Measurements from ENCODE around the gene ISOC1. TPM values are rescaled to one million over a fixed set of nuclear protein-coding genes. Genes with fewer than 3 reads are reported as not detected.

ISOC1 gene
- total and polyA plus RNA-seq, 2 donors (not counting 1 experiment from before 2014, with no cell fraction given), result 7.5 to 10.6 TPM

- CTCF ChIA-PET, result no interaction called here
- H3K27me3 ChIP-seq (replicated peaks in 1 of 4; ENCODE audit: control extremely low read depth in 1 of 4, control insufficient read depth in 3 of 4, insufficient read depth in 4 of 4, low read length in 3 of 4), result no peaks in the 10 kb centered on the region
- no peaks in the 10 kb centered on the region for H4K20me1 ChIP-seq (ENCODE audit: control insufficient read depth, insufficient read depth, low read length, poor library complexity, severe bottlenecking)
- H3K4me2 ChIP-seq (replicated peaks; ENCODE audit: low read depth, low read length, poor library complexity, severe bottlenecking), result no peak overlapping the region
- intact Hi-C loops (cut with micrococcal nuclease), result no loop called here
- peaks cover 0 to 6% (median 5%) of the 10 kb centered on the region in 3 donors for H3K9me3 ChIP-seq (ENCODE audit: control extremely low read depth in 1 of 3, control insufficient read depth in 2 of 3, insufficient read depth in 1 of 3, low read length in 2 of 3)
- no peak overlapping the region for H3K9ac ChIP-seq (ENCODE audit: low read length)
- ATAC-seq (ENCODE audit: low read depth) (no peak), DNase-seq (no peak)
- no CpG with 5 or more reads among the region's 2 CpGs for WGBS (ENCODE audit: insufficient coverage)
- no peaks in the 10 kb centered on the region for H3K9me3 Mint-ChIP-seq (ENCODE audit: insufficient read depth)
- no peak overlapping the region for H2AFZ ChIP-seq (ENCODE audit: insufficient read depth, low read depth, low read length, poor library complexity, severe bottlenecking)
- peaks cover 3% of the 10 kb centered on the region for H3K27me3 Mint-ChIP-seq
- H3K27ac Mint-ChIP-seq, result no peak overlapping the region
- no peaks in the 10 kb centered on the region for H3K4me1 Mint-ChIP-seq
- no peak for TF ChIP-seq EZH2 (IDR thresholded peaks at IDR 0.05; ENCODE audit: borderline replicate concordance, insufficient read depth, low read depth, low read length, poor library complexity, severe bottlenecking)
- TF ChIP-seq, protein P1, sequence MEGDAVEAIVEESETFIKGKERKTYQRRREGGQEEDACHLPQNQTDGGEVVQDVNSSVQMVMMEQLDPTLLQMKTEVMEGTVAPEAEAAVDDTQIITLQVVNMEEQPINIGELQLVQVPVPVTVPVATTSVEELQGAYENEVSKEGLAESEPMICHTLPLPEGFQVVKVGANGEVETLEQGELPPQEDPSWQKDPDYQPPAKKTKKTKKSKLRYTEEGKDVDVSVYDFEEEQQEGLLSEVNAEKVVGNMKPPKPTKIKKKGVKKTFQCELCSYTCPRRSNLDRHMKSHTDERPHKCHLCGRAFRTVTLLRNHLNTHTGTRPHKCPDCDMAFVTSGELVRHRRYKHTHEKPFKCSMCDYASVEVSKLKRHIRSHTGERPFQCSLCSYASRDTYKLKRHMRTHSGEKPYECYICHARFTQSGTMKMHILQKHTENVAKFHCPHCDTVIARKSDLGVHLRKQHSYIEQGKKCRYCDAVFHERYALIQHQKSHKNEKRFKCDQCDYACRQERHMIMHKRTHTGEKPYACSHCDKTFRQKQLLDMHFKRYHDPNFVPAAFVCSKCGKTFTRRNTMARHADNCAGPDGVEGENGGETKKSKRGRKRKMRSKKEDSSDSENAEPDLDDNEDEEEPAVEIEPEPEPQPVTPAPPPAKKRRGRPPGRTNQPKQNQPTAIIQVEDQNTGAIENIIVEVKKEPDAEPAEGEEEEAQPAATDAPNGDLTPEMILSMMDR (IDR thresholded peaks at IDR 0.05), result no peak
- H3K4me3 ChIP-seq (ENCODE audit: control extremely low read depth in 1 of 5, extremely low read depth in 1 of 5, insufficient read depth in 1 of 5, low read depth in 2 of 5, low read length in 4 of 5), result no peak overlapping the region
- H3K4me1 ChIP-seq (ENCODE audit: control insufficient read depth in 2 of 2, insufficient read depth in 2 of 2, low read length in 2 of 2), result no peaks in the 10 kb centered on the region
- H3K36me3 ChIP-seq (replicated peaks in 1 of 2; ENCODE audit: control extremely low read depth in 1 of 2, control insufficient read depth in 1 of 2, extremely low read depth in 1 of 2, insufficient read depth in 2 of 2, low read length in 1 of 2), result no peaks in the 10 kb centered on the region
- no peaks in the 10 kb centered on the region for H3K79me2 ChIP-seq (ENCODE audit: control insufficient read depth, insufficient read depth, low read length)
- H3K4me3 Mint-ChIP-seq, result no peak overlapping the region
- H3K27ac ChIP-seq (ENCODE audit: low read length in 2 of 2), result no peak overlapping the region
- POLR2A ChIA-PET, result no interaction called here
These were observed 46.0 kb upstream of the ISOC1 start for GRCh38 chr5:129048509-129048908.

DNA sequence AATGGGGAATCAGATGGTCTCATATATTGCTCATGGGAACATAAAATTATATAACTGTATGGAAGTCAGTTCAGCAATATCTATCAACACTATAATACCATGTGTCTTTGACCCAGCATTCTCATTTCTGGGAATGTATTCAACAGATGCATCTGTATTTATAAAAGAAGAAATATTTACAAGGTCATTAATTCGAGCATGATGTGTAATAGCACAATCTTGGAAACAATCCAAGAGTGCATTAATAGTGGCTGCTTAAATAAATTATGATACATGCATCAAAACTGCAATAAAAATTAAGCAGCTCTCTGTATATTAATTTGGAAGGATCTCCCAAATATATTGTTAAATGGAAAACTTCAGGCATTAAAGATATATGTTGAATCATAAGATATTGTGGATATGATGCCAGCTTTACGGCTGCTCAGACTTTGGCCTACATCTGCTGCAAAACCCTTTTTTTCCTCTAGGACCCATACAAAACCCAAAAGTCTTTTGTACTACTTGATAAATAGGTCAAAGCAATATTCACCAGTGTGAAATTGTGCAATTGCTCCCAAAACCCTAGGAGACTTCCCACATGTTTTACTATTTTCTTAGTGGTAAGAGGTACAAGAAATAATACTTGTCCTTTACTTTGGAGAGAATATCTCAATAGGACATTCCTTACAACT is 45.3 kb upstream of the ISOC1 start:
- H3K27me3 Mint-ChIP-seq, result peaks cover 3% of the 10 kb centered on the region
- ATAC-seq (ENCODE audit: low read depth) (no peak), DNase-seq (no peak)
- no peaks in the 10 kb centered on the region for H3K4me1 ChIP-seq (ENCODE audit: control insufficient read depth in 2 of 2, insufficient read depth in 2 of 2, low read length in 2 of 2)
- H3K27me3 ChIP-seq (replicated peaks in 1 of 4; ENCODE audit: control extremely low read depth in 1 of 4, control insufficient read depth in 3 of 4, insufficient read depth in 4 of 4, low read length in 3 of 4), result no peaks in the 10 kb centered on the region
- ChIA-PET POLR2A (no interaction called here), CTCF (no interaction called here)
- intact Hi-C loops (cut with micrococcal nuclease), result no loop called here
- H3K27ac ChIP-seq (ENCODE audit: low read length in 2 of 2), result no peak overlapping the region
- no peak overlapping the region for H3K9ac ChIP-seq (ENCODE audit: low read length)
- no peak overlapping the region for H3K4me3 ChIP-seq (ENCODE audit: control extremely low read depth in 1 of 5, extremely low read depth in 1 of 5, insufficient read depth in 1 of 5, low read depth in 2 of 5, low read length in 4 of 5)
- H3K4me1 Mint-ChIP-seq, result no peaks in the 10 kb centered on the region
- no peak for TF ChIP-seq EZH2 (IDR thresholded peaks at IDR 0.05; ENCODE audit: borderline replicate concordance, insufficient read depth, low read depth, low read length, poor library complexity, severe bottlenecking)
- TF ChIP-seq, protein P1 (IDR thresholded peaks at IDR 0.05), result no peak
- no peak overlapping the region for H2AFZ ChIP-seq (ENCODE audit: insufficient read depth, low read depth, low read length, poor library complexity, severe bottlenecking)
- no peak overlapping the region for H3K27ac Mint-ChIP-seq
- no peaks in the 10 kb centered on the region for H3K79me2 ChIP-seq (ENCODE audit: control insufficient read depth, insufficient read depth, low read length)
- no peak overlapping the region for H3K4me2 ChIP-seq (replicated peaks; ENCODE audit: low read depth, low read length, poor library complexity, severe bottlenecking)
- H3K36me3 ChIP-seq (replicated peaks in 1 of 2; ENCODE audit: control extremely low read depth in 1 of 2, control insufficient read depth in 1 of 2, extremely low read depth in 1 of 2, insufficient read depth in 2 of 2, low read length in 1 of 2), result no peaks in the 10 kb centered on the region
- no CpG with 5 or more reads among the region's 2 CpGs for WGBS (ENCODE audit: insufficient coverage)
- peaks cover 0 to 5% (median 0%) of the 10 kb centered on the region in 3 donors for H3K9me3 ChIP-seq (ENCODE audit: control extremely low read depth in 1 of 3, control insufficient read depth in 2 of 3, insufficient read depth in 1 of 3, low read length in 2 of 3)
- no peaks in the 10 kb centered on the region for H4K20me1 ChIP-seq (ENCODE audit: control insufficient read depth, insufficient read depth, low read length, poor library complexity, severe bottlenecking)
- no peak overlapping the region for H3K4me3 Mint-ChIP-seq
- H3K9me3 Mint-ChIP-seq (ENCODE audit: insufficient read depth), result no peaks in the 10 kb centered on the region
